Measurements from ENCODE around the gene BNC2. TPM values are rescaled to one million over a fixed set of nuclear protein-coding genes. Genes with fewer than 3 reads are reported as not detected.

BNC2 gene
- total RNA-seq, 1 experiment from 2014 or later = 11.7 TPM

DNA sequence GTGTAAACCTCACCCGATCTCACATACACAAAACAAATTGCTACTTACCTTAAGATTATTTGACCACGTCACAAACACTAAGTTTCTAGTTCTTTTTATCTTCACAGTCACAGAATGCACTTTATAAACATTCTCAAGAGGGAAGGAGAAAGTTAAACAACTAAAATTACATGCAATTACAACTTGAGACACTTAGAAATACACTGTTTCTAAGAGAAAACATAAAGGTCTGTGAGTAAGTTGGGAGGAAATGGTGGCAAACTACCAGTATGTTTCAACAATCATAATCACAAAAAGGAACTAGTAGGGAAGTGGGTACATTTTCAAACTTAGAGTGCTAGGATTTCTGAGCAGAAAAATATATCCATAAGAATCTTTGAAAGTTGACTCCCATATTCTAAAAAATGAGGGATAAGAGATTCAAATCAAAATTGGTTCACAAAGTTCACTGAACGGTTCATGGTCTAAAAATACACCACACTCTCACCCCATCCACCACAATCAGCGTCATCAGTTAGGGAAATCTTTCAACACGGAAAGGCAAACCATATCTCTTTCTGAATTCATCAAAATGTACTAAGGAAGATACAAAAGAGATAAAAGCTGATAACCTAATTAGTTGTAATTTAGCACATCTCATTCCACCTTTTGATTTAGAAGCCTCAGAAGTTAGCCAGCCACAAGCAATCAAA is 182.6 kb downstream of the BNC2 start:
- no peak for DNase-seq
- peaks cover 7% of the 10 kb centered on the region; the same call in 1 of the 2 replicates for H3K4me1 ChIP-seq (ENCODE audit: insufficient read depth, low read length)
- no peaks in the 10 kb centered on the region for H3F3A ChIP-seq (ENCODE audit: low read length, unreplicated experiment)
- TF ChIP-seq EZH2 (IDR thresholded peaks at IDR 0.05; ENCODE audit: low read length, unreplicated experiment) (no peak), EZH2phosphoT487 (IDR thresholded peaks at IDR 0.05; ENCODE audit: borderline replicate concordance, low read length) (no peak)
- TF ChIP-seq, protein P1, sequence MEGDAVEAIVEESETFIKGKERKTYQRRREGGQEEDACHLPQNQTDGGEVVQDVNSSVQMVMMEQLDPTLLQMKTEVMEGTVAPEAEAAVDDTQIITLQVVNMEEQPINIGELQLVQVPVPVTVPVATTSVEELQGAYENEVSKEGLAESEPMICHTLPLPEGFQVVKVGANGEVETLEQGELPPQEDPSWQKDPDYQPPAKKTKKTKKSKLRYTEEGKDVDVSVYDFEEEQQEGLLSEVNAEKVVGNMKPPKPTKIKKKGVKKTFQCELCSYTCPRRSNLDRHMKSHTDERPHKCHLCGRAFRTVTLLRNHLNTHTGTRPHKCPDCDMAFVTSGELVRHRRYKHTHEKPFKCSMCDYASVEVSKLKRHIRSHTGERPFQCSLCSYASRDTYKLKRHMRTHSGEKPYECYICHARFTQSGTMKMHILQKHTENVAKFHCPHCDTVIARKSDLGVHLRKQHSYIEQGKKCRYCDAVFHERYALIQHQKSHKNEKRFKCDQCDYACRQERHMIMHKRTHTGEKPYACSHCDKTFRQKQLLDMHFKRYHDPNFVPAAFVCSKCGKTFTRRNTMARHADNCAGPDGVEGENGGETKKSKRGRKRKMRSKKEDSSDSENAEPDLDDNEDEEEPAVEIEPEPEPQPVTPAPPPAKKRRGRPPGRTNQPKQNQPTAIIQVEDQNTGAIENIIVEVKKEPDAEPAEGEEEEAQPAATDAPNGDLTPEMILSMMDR (conservative IDR thresholded peaks at IDR 0.05; ENCODE audit: low read depth, low read length) = no peak
- no peak overlapping the region for H3K4me2 ChIP-seq (ENCODE audit: low read length)
- H3K9me3 ChIP-seq (ENCODE audit: low read length) = no peaks in the 10 kb centered on the region
- ATAC-seq = no peak
- intact Hi-C loops (cut with micrococcal nuclease) = no loop called here
- no peaks in the 10 kb centered on the region for H3K9me2 ChIP-seq (replicated peaks; ENCODE audit: low read length)
- BruUV-seq (replicated peaks) = no TSS peak
- no peak overlapping the region for H3K27ac ChIP-seq (ENCODE audit: low read length)
- ChIA-PET CTCF (no interaction called here), POLR2A (ENCODE audit: unreplicated experiment) (no interaction called here)
- 0 out of 2 replicates have a peak, but pooled peaks cover 5% of the 10 kb centered on the region for H3K79me2 ChIP-seq (ENCODE audit: low read length)
- no peak overlapping the region for H3K4me3 ChIP-seq (ENCODE audit: low read length)
- H2AFZ ChIP-seq (ENCODE audit: low read length) = no peak overlapping the region
- H4K20me1 ChIP-seq (ENCODE audit: low read length) = no peaks in the 10 kb centered on the region
- H3K9ac ChIP-seq (ENCODE audit: low read length) = no peak overlapping the region
- H3K27me3 ChIP-seq (ENCODE audit: low read length) = no peaks in the 10 kb centered on the region
- H3K36me3 ChIP-seq (ENCODE audit: low read depth, low read length) = no peaks in the 10 kb centered on the region

DNA sequence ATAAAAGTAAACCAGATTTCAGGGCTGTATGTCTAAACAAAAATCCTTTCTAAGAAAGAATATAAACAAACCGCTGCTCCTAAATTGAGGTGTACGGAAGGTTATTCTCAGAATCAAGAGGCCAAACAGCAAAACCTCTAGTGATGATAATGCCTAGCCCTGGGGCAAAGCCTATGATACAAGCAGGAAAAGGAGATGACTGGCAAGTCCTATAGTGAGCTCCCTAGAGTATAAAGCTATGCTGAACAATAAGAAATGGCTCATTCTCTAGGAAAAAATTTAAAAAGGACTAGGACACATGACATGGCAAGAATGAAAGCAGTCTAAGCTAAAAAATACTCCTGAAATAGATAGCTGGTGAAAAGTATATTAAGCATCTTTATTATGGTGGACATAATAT is 187.1 kb downstream of the BNC2 start:
- intact Hi-C loops (cut with micrococcal nuclease) = no loop called here
- 0 out of 2 replicates have a peak, but pooled peaks cover under 1% of the 10 kb centered on the region for H3K79me2 ChIP-seq (ENCODE audit: low read length)
- no peak overlapping the region for H3K4me3 ChIP-seq (ENCODE audit: low read length)
- H3K36me3 ChIP-seq (ENCODE audit: low read depth, low read length) = no peaks in the 10 kb centered on the region
- H3K4me1 ChIP-seq (ENCODE audit: insufficient read depth, low read length) = no peaks in the 10 kb centered on the region
- ChIA-PET CTCF (no interaction called here), POLR2A (ENCODE audit: unreplicated experiment) (interaction anchor here (0.6 kb wide), 1 partner anchor 138 kb away, joined by 4 read pairs; no protein-coding TSS in a partner anchor)
- H3K9me3 ChIP-seq (ENCODE audit: low read length) = no peaks in the 10 kb centered on the region
- ATAC-seq = no peak
- no peaks in the 10 kb centered on the region for H3K27me3 ChIP-seq (ENCODE audit: low read length)
- no peaks in the 10 kb centered on the region for H3K9me2 ChIP-seq (replicated peaks; ENCODE audit: low read length)
- no peak overlapping the region for H3K9ac ChIP-seq (ENCODE audit: low read length)
- no TSS peak for BruUV-seq (replicated peaks)
- no peak overlapping the region for H3K4me2 ChIP-seq (ENCODE audit: low read length)
- no peaks in the 10 kb centered on the region for H3F3A ChIP-seq (ENCODE audit: low read length, unreplicated experiment)
- H4K20me1 ChIP-seq (ENCODE audit: low read length) = no peaks in the 10 kb centered on the region
- H2AFZ ChIP-seq (ENCODE audit: low read length) = no peak overlapping the region
- no peak overlapping the region for H3K27ac ChIP-seq (ENCODE audit: low read length)
- DNase-seq = no peak
- TF ChIP-seq EZH2 (IDR thresholded peaks at IDR 0.05; ENCODE audit: low read length, unreplicated experiment) (no peak), EZH2phosphoT487 (IDR thresholded peaks at IDR 0.05; ENCODE audit: borderline replicate concordance, low read length) (no peak)
- TF ChIP-seq, protein P1 (conservative IDR thresholded peaks at IDR 0.05; ENCODE audit: low read depth, low read length) = no peak

DNA sequence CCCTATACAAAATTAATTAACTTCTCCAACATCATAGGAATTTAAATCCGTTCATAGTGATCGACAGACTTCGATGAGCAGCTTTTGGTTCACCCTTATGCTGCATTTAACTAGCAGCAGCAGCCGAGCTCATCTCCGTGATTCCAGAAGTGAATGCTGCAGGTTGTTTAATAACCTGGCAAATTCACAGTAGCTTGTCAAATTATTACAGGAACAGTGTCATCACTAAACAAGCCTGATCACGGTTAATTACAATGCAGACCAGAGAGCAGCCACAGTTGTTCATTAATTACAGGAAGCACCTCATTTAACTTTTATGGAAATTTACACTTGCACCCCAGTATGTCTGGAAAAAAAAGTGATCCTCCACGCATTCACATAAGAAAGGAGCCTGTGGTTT is 188.2 kb downstream of the BNC2 start:
- Histone ChIP-seq H2AFZ (ENCODE audit: low read length) (no peak overlapping the region), H4K20me1 (ENCODE audit: low read length) (no peaks in the 10 kb centered on the region), H3K27ac (ENCODE audit: low read length) (no peak overlapping the region), H3F3A (ENCODE audit: low read length, unreplicated experiment) (no peaks in the 10 kb centered on the region), H3K79me2 (ENCODE audit: low read length) (no peaks in the 10 kb centered on the region), H3K9me3 (ENCODE audit: low read length) (no peaks in the 10 kb centered on the region), H3K4me1 (ENCODE audit: insufficient read depth, low read length) (no peaks in the 10 kb centered on the region), H3K9me2 (replicated peaks; ENCODE audit: low read length) (no peaks in the 10 kb centered on the region), H3K4me2 (ENCODE audit: low read length) (no peak overlapping the region), H3K4me3 (ENCODE audit: low read length) (no peak overlapping the region), H3K36me3 (ENCODE audit: low read depth, low read length) (no peaks in the 10 kb centered on the region), H3K9ac (ENCODE audit: low read length) (no peak overlapping the region), H3K27me3 (ENCODE audit: low read length) (no peaks in the 10 kb centered on the region)
- no peak for ATAC-seq
- ChIA-PET POLR2A (ENCODE audit: unreplicated experiment) (no interaction called here), CTCF (no interaction called here)
- BruUV-seq (replicated peaks) = no TSS peak
- no peak for DNase-seq
- TF ChIP-seq, protein P1 (conservative IDR thresholded peaks at IDR 0.05; ENCODE audit: low read depth, low read length) = no peak
- no peak for TF ChIP-seq EZH2 (IDR thresholded peaks at IDR 0.05; ENCODE audit: low read length, unreplicated experiment)
- no peak for TF ChIP-seq EZH2phosphoT487 (IDR thresholded peaks at IDR 0.05; ENCODE audit: borderline replicate concordance, low read length)
- intact Hi-C loops (cut with micrococcal nuclease) = no loop called here
